Measurements from ENCODE around the gene PAK6. TPM values are rescaled to one million over a fixed set of nuclear protein-coding genes. Genes with fewer than 3 reads are reported as not detected.

Gene PAK6
- total and polyA plus RNA-seq, 9 of the 15 experiments (the other 6 are each of a cell fraction or from before 2014, with no cell fraction given): 0.03 to 0.74 (median 0.16) TPM; not detected in 2

DNA sequence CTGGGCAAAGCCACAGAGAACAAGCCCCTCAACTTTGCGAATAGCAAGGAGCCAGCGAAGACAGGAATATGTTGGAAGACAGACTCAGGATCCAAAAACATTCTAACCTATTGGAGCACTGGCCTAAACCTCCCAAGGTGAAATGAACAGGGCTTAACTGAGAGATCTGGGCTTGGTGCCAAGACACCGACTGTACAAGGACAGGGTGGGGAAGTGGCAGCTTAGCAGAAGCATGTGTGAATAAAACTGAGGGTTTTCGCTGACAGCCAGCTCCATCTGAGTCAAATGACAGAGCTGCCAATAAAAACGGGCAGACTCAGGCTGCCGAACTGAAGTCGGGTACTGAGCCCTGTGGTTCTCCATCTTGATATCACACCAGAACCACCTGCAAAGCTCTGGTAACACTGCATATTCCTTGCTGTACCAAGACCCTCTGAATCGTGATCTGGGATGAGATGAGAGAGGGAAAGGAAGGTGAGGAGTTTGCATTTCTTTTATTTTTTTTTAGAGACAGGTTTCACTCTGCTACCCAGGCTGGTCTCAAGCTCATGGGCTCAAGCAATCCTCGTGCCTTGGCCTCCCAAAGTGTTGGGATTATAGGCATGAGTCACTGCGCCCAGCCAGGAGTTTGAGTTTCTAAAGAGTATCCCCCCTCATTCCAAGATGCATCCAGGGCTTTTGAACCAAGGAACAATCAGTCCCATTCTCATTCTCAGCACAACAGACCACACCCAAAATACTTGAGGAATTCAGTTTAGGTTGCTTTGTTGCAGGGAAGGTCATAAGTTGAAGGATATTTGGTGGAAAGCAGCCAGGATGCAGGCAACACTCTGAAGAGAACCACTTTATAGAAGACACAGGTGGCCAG lies 74.9 kb downstream of the PAK6 start:
- H3K9me1 ChIP-seq (ENCODE audit: control insufficient read depth, insufficient read depth, low read length): no peaks in the 10 kb centered on the region
- DNase-seq (ENCODE audit: extremely low read depth in 1 of 4, low spot score in 3 of 4): peak in 1 of 4 experiments; percentile 51

More for the DNA sequence above, 74.9 kb downstream of the PAK6 start:
- in situ Hi-C loops (cut with MboI): loop anchor here (5.0 kb wide), 1 partner anchor 36 kb away; no protein-coding TSS in a partner anchor
- peaks cover 11 to 13% of the 10 kb centered on the region in 2 experiments for H3K4me1 ChIP-seq (replicated peaks in 1 of 2; ENCODE audit: control insufficient read depth in 2 of 2, insufficient read depth in 2 of 2, low read length in 2 of 2)
- no peak overlapping the region for H2AFZ ChIP-seq (ENCODE audit: low read depth, low read length)
- H4K20me1 ChIP-seq (replicated peaks; ENCODE audit: control insufficient read depth, insufficient read depth, low read length): no peaks in the 10 kb centered on the region
- WGBS (ENCODE audit: insufficient coverage, low coverage, missing lambda C conversion rate): 11% methylated on average over 10 of the region's 10 CpGs
- CTCF ChIA-PET (ENCODE audit: low intra/inter-chr PET ratio): no interaction called here
- ATAC-seq (no peak), FAIRE-seq (no peak)
- intact Hi-C loops (cut with micrococcal nuclease): no loop called here
- H3K79me2 ChIP-seq (ENCODE audit: control insufficient read depth, insufficient read depth, low read length): no peaks in the 10 kb centered on the region
- BruUV-seq (replicated peaks): no TSS peak
- no peaks in the 10 kb centered on the region for H3K36me3 ChIP-seq (ENCODE audit: control insufficient read depth, insufficient read depth, low read length)
- POLR2A ChIA-PET: interaction anchor here (1.0 kb wide), 1 partner anchor 34 kb away, joined by 4 read pairs; no protein-coding TSS in a partner anchor
- peaks cover 2 to 37% of the 10 kb centered on the region in 2 experiments; a peak in 3 of 5 replicates for H3K27me3 ChIP-seq (ENCODE audit: control insufficient read depth in 2 of 2, insufficient read depth in 2 of 2, low read length in 2 of 2)
- no peaks in the 10 kb centered on the region for H3K9me3 ChIP-seq (replicated peaks; ENCODE audit: control insufficient read depth, insufficient read depth, low read depth, low read length)
- H3K27ac ChIP-seq (ENCODE audit: extremely low read depth, low read depth, low read length): no peak overlapping the region
- H3K4me3 ChIP-seq: no peak overlapping the region
- no peak overlapping the region for H3K4me2 ChIP-seq (ENCODE audit: insufficient read depth, low read length)
- TF ChIP-seq SPI1 (IDR thresholded peaks at IDR 0.05; ENCODE audit: borderline replicate concordance, low read depth, low read length) (peak; percentile 66; the same call in 1 of the 2 replicates), HMBOX1 (IDR thresholded peaks at IDR 0.05) (no peak), GATA2 (CRISPR knock-in tag; IDR thresholded peaks at IDR 0.05) (0 out of 2 replicates have a peak, but pooled peaks have one; percentile 21), NFIC (IDR thresholded peaks at IDR 0.05) (peak; percentile 84), PYGO2 (tag; IDR thresholded peaks at IDR 0.05) (no peak)
- H3K9ac ChIP-seq (ENCODE audit: insufficient read depth in 1 of 2, low read depth in 2 of 2, low read length in 2 of 2): no peak overlapping the region; a peak in 1 of 4 replicates

All from K562 (cell line).